Anterior cingulate cortex (tissue), 58 donors: Measurements from ENCODE around the gene CDK2.

ENCODE experiments used
- DNase-seq, 58 donors: peaks; one replicate each; lab custom pipeline; 2025; lab: John Stamatoyannopoulos, UW

CDK2 gene

GRCh38 chr12:56007564-56008559 lies 41.2 kb downstream of the CDK2 start:
- peak in 46 of 58 donors; percentile 3 to 70 (median 44) for DNase-seq

- no peak for DNase-seq
Observed at GRCh38 chr12:56010111-56010570, 43.5 kb downstream of the CDK2 start.

- no peak for DNase-seq
Observed at GRCh38 chr12:56011509-56012090, 45.0 kb downstream of the CDK2 start.

- DNase-seq: peak in 15 of 58 donors; percentile 3 to 74 (median 20)
Observed at GRCh38 chr12:56013482-56013881, 46.9 kb downstream of the CDK2 start.

GRCh38 chr12:56014205-56014604 lies 47.6 kb downstream of the CDK2 start:
- no peak for DNase-seq

- DNase-seq: no peak
Observed at GRCh38 chr12:56017181-56017580, 50.6 kb downstream of the CDK2 start.

GRCh38 chr12:56018356-56018755 lies 51.7 kb downstream of the CDK2 start:
- DNase-seq: no peak

GRCh38 chr12:56020423-56021184 lies 54.0 kb downstream of the CDK2 start, which contains the start of gene IKZF4:
Gene IKZF4, plus strand, starts transcription at chr12:56021043. Its CDS starts 451 bp downstream, at chr12:56021494.
- DNase-seq: peak in 32 of 58 donors; percentile 2 to 71 (median 22)

- peak in 4 of 58 donors; percentile 3 to 49 (median 16) for DNase-seq
Observed at GRCh38 chr12:56021889-56022497, 55.4 kb downstream of the CDK2 start.
